Measurements from ENCODE around the gene IRF5.

IRF5 gene

DNA sequence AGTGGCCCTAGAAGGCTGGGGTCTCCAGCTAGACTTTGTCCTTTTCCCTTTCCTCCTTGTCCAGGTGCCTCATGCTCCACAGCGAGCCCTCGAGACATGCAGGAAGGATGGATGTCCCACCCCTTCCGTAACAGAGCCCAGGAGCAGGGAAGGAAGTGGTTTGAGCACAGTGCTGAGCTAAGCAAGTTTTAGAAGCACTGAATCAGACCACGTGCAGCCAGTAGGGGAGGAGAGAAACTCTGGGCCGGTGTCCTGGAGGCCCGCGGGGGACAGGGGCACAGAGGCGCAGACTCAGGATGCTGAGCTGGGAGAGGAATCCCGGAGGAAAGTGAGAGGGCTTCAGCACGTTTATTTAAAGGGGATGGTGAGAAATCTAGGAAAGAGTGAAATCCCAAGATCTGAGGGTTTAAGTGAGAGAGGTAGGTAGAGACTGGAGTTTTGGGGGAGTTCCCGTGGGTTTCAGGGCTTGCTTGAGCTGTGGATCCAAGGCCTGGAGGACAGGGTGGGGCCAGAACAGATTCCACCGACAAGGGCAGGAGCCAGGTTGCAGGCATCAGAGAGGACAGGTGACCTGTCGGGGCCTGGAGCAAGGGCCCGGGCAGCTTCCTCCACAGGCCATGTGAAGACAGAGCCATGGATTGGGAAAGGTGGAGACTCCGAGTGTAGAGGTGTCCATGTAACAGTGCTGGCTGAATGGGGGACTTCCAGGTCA, 4.4 kb upstream of the IRF5 start:
- Histone ChIP-seq H3K9ac (ENCODE audit: low read length) (no peak overlapping the region), H3K27me3 (ENCODE audit: control insufficient read depth, insufficient read depth, low read length) (peaks cover 45% of the 10 kb centered on the region), H3K4me3 (ENCODE audit: low read depth, low read length) (no peak overlapping the region), H3K9me3 (ENCODE audit: control insufficient read depth, insufficient read depth, low read depth, low read length) (peaks cover 3% of the 10 kb centered on the region; the same call in 1 of the 2 replicates), H3K36me3 (ENCODE audit: control insufficient read depth, insufficient read depth, low read length) (no peaks in the 10 kb centered on the region), H3K27ac (ENCODE audit: low read depth, low read length) (no peak overlapping the region), H3K4me1 (ENCODE audit: control insufficient read depth, insufficient read depth, low read length) (peaks cover 4% of the 10 kb centered on the region; the same call in 1 of the 2 replicates)

DNA sequence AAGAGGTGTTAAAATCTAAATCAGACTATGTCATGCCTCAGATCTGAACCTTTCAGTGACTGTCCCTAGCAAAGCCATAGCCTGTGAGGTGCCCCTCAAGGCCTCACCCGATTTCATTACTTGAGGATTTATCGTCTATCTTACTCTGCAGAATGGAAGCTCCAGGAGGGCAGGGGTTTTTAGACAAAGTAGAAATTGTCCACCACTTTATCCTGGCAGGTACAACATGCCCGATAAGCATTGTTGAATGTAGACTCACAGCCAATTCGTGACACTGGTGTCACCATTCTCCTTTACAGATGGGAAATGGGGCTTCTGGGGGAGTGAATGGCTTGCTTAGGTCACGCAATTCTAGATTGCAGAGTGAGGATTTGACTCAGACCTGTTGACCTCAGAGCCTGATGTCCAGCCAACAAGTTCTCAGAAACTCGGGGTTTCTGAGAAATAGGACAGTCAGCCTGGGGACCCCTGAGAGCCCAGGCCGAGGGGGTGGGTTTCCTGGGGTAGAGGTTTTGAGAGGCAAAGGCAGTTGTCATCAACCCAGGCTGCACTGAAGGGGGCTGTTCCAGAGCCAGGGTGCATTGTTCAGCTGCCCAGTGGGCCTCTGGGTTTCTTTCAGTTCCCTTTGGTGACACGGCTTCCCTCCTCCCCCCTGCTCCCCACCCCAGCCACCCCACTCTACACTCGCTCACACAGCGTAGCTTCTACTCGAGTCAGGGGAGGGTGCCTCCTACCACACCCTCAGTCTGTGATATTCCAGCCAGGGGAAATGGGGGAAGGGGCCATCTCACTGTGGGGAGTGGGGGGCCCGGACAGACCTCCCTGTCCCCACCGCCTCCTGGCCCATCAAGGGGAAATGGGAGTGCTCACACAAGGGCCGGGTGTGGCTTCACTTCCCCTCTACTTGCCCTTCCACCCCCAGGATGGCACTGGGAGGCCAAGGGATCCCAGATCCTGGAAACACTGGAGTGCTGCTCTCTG, 3.1 kb upstream of the IRF5 start:
- H3K36me3 ChIP-seq (ENCODE audit: control insufficient read depth, insufficient read depth, low read length): no peaks in the 10 kb centered on the region
- peaks cover 9% of the 10 kb centered on the region; the same call in 1 of the 2 replicates for H3K4me1 ChIP-seq (ENCODE audit: control insufficient read depth, insufficient read depth, low read length)
- no peak overlapping the region for H3K4me3 ChIP-seq (ENCODE audit: low read depth, low read length)
- H3K27me3 ChIP-seq (ENCODE audit: control insufficient read depth, insufficient read depth, low read length): peaks cover 58% of the 10 kb centered on the region
- no peak overlapping the region for H3K9ac ChIP-seq (ENCODE audit: low read length)
- H3K9me3 ChIP-seq (ENCODE audit: control insufficient read depth, insufficient read depth, low read depth, low read length): no peaks in the 10 kb centered on the region
- H3K27ac ChIP-seq (ENCODE audit: low read depth, low read length): no peak overlapping the region

GRCh38 chr7:128935342-128935730, 2.4 kb upstream of the IRF5 start:
- H3K27me3 ChIP-seq (ENCODE audit: control insufficient read depth, insufficient read depth, low read length): peaks cover 65% of the 10 kb centered on the region
- no peak overlapping the region for H3K4me3 ChIP-seq (ENCODE audit: low read depth, low read length)
- H3K36me3 ChIP-seq (ENCODE audit: control insufficient read depth, insufficient read depth, low read length): no peaks in the 10 kb centered on the region
- no peaks in the 10 kb centered on the region for H3K9me3 ChIP-seq (ENCODE audit: control insufficient read depth, insufficient read depth, low read depth, low read length)
- no peak overlapping the region for H3K27ac ChIP-seq (ENCODE audit: low read depth, low read length)
- H3K4me1 ChIP-seq (ENCODE audit: control insufficient read depth, insufficient read depth, low read length): peaks cover 9% of the 10 kb centered on the region; the same call in 1 of the 2 replicates
- H3K9ac ChIP-seq (ENCODE audit: low read length): no peak overlapping the region

DNA sequence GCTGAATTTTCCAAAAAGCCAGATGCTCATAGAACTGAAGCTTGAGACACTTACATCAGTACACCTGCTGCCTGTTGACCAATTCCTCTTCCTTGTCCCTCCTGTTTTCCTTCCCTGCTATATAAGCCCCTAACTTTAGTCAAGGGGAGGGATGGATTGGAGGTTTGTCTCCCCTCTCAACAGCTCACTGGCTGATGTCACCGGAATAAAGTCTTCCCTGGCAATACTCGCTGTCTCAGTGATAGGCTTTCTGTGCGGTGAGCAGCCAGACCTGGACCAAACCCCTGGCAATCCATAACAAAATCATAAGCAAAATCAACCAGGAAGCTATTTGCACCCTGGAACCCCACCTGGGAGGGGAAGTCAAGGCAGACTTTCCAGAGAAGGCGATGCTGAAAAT, 929 bp upstream of the IRF5 start:
- Histone ChIP-seq H3K9ac (ENCODE audit: low read length) (no peak overlapping the region), H3K27ac (ENCODE audit: low read depth, low read length) (no peak overlapping the region), H3K27me3 (ENCODE audit: control insufficient read depth, insufficient read depth, low read length) (peaks cover 75% of the 10 kb centered on the region), H3K36me3 (ENCODE audit: control insufficient read depth, insufficient read depth, low read length) (no peaks in the 10 kb centered on the region), H3K4me3 (ENCODE audit: low read depth, low read length) (no peak overlapping the region), H3K9me3 (ENCODE audit: control insufficient read depth, insufficient read depth, low read depth, low read length) (no peaks in the 10 kb centered on the region), H3K4me1 (ENCODE audit: control insufficient read depth, insufficient read depth, low read length) (peaks cover 9% of the 10 kb centered on the region; the same call in 1 of the 2 replicates)

DNA sequence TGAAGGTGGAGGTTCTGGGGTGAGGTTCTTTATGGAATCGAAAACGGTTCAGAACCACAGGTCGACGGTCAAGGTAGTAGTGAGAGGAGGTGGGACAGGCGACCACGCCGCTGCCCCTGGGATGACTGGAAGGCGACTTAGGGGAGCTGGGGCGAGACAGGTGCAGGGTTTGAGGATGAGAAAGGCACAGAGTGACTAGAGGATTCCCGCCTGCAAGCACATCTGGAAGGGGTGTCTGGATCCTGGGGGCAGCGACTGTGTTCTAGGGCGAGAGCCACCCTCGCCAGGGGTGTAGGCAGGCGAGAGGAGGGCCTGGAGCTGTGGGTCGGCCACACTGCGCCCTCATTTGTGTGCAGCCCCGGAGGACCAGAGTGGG, 468 bp upstream of the IRF5 start:
- H3K36me3 ChIP-seq (ENCODE audit: control insufficient read depth, insufficient read depth, low read length): no peaks in the 10 kb centered on the region
- peaks cover 9% of the 10 kb centered on the region; the same call in 1 of the 2 replicates for H3K4me1 ChIP-seq (ENCODE audit: control insufficient read depth, insufficient read depth, low read length)
- no peaks in the 10 kb centered on the region for H3K9me3 ChIP-seq (ENCODE audit: control insufficient read depth, insufficient read depth, low read depth, low read length)
- no peak overlapping the region for H3K27ac ChIP-seq (ENCODE audit: low read depth, low read length)
- no peak overlapping the region for H3K9ac ChIP-seq (ENCODE audit: low read length)
- peak overlapping the region; percentile 69 for H3K4me3 ChIP-seq (ENCODE audit: low read depth, low read length)
- H3K27me3 ChIP-seq (ENCODE audit: control insufficient read depth, insufficient read depth, low read length): peaks cover 78% of the 10 kb centered on the region

DNA sequence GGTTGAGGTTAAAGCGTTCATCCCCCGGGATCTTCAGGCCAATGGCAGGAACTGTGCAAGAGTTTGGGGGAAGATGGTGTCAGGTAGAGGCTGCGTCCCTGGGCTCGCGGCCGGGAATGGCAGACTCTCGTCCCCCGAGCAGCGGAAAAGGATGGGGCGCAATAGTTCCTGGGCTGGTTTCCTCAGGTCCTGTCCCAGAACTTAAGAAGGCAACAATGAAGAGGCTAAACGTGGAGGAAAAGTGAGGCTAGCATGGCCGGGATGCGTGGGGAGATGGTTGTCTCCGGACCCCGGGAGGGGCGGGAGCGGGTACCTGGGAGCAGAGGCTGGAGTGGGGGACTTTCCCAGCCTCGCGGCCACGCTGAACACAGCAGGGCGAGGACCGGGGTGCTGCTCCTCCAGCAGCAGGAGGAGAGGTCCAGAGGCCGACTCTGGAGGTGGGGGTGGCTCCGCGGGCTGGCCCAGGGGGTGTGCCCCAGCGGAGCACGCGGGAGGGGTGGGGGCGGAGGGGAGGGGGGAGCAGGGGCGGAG, 882 bp downstream of the IRF5 start:
- Histone ChIP-seq H3K9ac (ENCODE audit: low read length) (peak overlapping the region; percentile 12), H3K4me3 (ENCODE audit: low read depth, low read length) (peak overlapping the region; percentile 69), H3K9me3 (ENCODE audit: control insufficient read depth, insufficient read depth, low read depth, low read length) (no peaks in the 10 kb centered on the region), H3K27me3 (ENCODE audit: control insufficient read depth, insufficient read depth, low read length) (peaks cover 75% of the 10 kb centered on the region), H3K27ac (ENCODE audit: low read depth, low read length) (no peak overlapping the region), H3K36me3 (ENCODE audit: control insufficient read depth, insufficient read depth, low read length) (no peaks in the 10 kb centered on the region), H3K4me1 (ENCODE audit: control insufficient read depth, insufficient read depth, low read length) (peaks cover 5% of the 10 kb centered on the region; the same call in 1 of the 2 replicates)

- no peaks in the 10 kb centered on the region for H3K9me3 ChIP-seq (ENCODE audit: control insufficient read depth, insufficient read depth, low read depth, low read length)
- H3K27me3 ChIP-seq (ENCODE audit: control insufficient read depth, insufficient read depth, low read length): peaks cover 73% of the 10 kb centered on the region
- H3K9ac ChIP-seq (ENCODE audit: low read length): no peak overlapping the region
- H3K4me1 ChIP-seq (ENCODE audit: control insufficient read depth, insufficient read depth, low read length): peaks cover 5% of the 10 kb centered on the region; the same call in 1 of the 2 replicates
- no peaks in the 10 kb centered on the region for H3K36me3 ChIP-seq (ENCODE audit: control insufficient read depth, insufficient read depth, low read length)
- no peak overlapping the region for H3K4me3 ChIP-seq (ENCODE audit: low read depth, low read length)
- no peak overlapping the region for H3K27ac ChIP-seq (ENCODE audit: low read depth, low read length)
Observed at GRCh38 chr7:128939075-128939860, 1.5 kb downstream of the IRF5 start.

- Histone ChIP-seq H3K9ac (ENCODE audit: low read length) (no peak overlapping the region), H3K4me3 (ENCODE audit: low read depth, low read length) (no peak overlapping the region), H3K4me1 (ENCODE audit: control insufficient read depth, insufficient read depth, low read length) (peaks cover 5% of the 10 kb centered on the region; the same call in 1 of the 2 replicates), H3K36me3 (ENCODE audit: control insufficient read depth, insufficient read depth, low read length) (no peaks in the 10 kb centered on the region), H3K27ac (ENCODE audit: low read depth, low read length) (no peak overlapping the region), H3K27me3 (ENCODE audit: control insufficient read depth, insufficient read depth, low read length) (peaks cover 67% of the 10 kb centered on the region), H3K9me3 (ENCODE audit: control insufficient read depth, insufficient read depth, low read depth, low read length) (no peaks in the 10 kb centered on the region)
Observed at GRCh38 chr7:128939861-128940410, 2.2 kb downstream of the IRF5 start.

GRCh38 chr7:128940494-128941322, 3.0 kb downstream of the IRF5 start:
- Histone ChIP-seq H3K36me3 (ENCODE audit: control insufficient read depth, insufficient read depth, low read length) (no peaks in the 10 kb centered on the region), H3K9ac (ENCODE audit: low read length) (no peak overlapping the region), H3K9me3 (ENCODE audit: control insufficient read depth, insufficient read depth, low read depth, low read length) (no peaks in the 10 kb centered on the region), H3K4me3 (ENCODE audit: low read depth, low read length) (no peak overlapping the region), H3K27me3 (ENCODE audit: control insufficient read depth, insufficient read depth, low read length) (peaks cover 59% of the 10 kb centered on the region), H3K4me1 (ENCODE audit: control insufficient read depth, insufficient read depth, low read length) (peaks cover 5% of the 10 kb centered on the region; the same call in 1 of the 2 replicates), H3K27ac (ENCODE audit: low read depth, low read length) (no peak overlapping the region)

Data from HUES6 (cell line).